Endothelial cell of umbilical vein (primary cell): ENCODE results near the gene NUDT5. TPM values are rescaled to one million over a fixed set of nuclear protein-coding genes. Genes with fewer than 3 reads are reported as not detected.

Experiments used
- BruUV-seq: library from RNA; stranded (reverse); fragments of 400-500 nt; replicated peaks from 2 replicates; lab custom pipeline; 2021; lab: Mats Ljungman, UMichigan
- CTCF ChIA-PET: fragments of 300-600, 350-600 bp; sonication (Branson Sonifier 250); formaldehyde crosslinking; loops from one replicate; lab custom pipeline; 2021; ENCODE audit warnings: antibody characterized with exemption, inconsistent platforms; lab: Charles Lee
- POLR2A ChIA-PET: fragments of 300-600, 350-600 bp; sonication (Branson Sonifier 250); formaldehyde crosslinking; loops from one replicate; lab custom pipeline; 2021; ENCODE audit warnings: antibody characterized with exemption, inconsistent platforms; lab: Charles Lee
- DNase-seq: peaks from one replicate; pipeline ENCODE4 v3.0.0-alpha.2; 2011; ENCODE audit warnings: low read depth, low spot score
- FAIRE-seq: peaks from 2 replicates; lab custom pipeline; 2011; peaks lifted over from hg19 to GRCh38; lab: Jason Lieb, UNC
- H2AFZ ChIP-seq: 2 replicates; pipeline ENCODE4 v1.6.0; 2012; ENCODE audit warnings: low read depth, low read length, control low read depth, inconsistent platforms
- H3K27ac ChIP-seq: 2 replicates; pipeline ENCODE4 v1.5.1; 2011; ENCODE audit warnings: low read depth, mild to moderate bottlenecking, control low read depth, low read length, moderate library complexity; ENCODE audit not compliant: insufficient read depth
- H3K27me3 ChIP-seq, 2 experiments: 2 replicates each; pipeline versions ENCODE4 v1.6.0 to v1.6.1; 2011; ENCODE audit warnings: low read length in 2 of 2, mixed read lengths in 1 of 2; ENCODE audit not compliant: control insufficient read depth in 2 of 2, insufficient read depth in 2 of 2
- H3K36me3 ChIP-seq, 2 experiments: 2 replicates in 1 of 2; 3 replicates in 1 of 2; pipeline ENCODE4 v1.5.1; 2011; ENCODE audit warnings: low read length in 2 of 2, mild to moderate bottlenecking in 1 of 2, moderate library complexity in 1 of 2; ENCODE audit not compliant: control insufficient read depth in 2 of 2, insufficient read depth in 2 of 2; ENCODE audit errors: extremely low read depth in 1 of 2
- H3K4me1 ChIP-seq: 3 replicates; pipeline ENCODE4 v1.5.1; 2011; ENCODE audit warnings: mild to moderate bottlenecking, low read length; ENCODE audit not compliant: control insufficient read depth, insufficient read depth; ENCODE audit errors: extremely low read depth
- H3K4me2 ChIP-seq: 2 replicates; pipeline ENCODE4 v1.6.1; 2011; ENCODE audit warnings: low read length, control low read depth, mixed read lengths; ENCODE audit not compliant: insufficient read depth
- H3K4me3 ChIP-seq, 3 experiments: fragments of 200-600 bp in 1 of 3; sonication (generic), shearing (Covaris generic) in 1 of 3; replicated peaks in 1 of 3; 2 replicates each; pipeline ENCODE4 v1.5.1; 2011 to 2016; ENCODE audit warnings: control low read depth in 3 of 3, low read length in 3 of 3, mild to moderate bottlenecking in 2 of 3, inconsistent platforms in 1 of 3, low read depth in 1 of 3, moderate library complexity in 1 of 3; ENCODE audit not compliant: insufficient read depth in 1 of 3
- H3K79me2 ChIP-seq: 2 replicates; pipeline ENCODE4 v1.6.0; 2012; ENCODE audit warnings: low read length, inconsistent platforms; ENCODE audit not compliant: control insufficient read depth, insufficient read depth
- H3K9ac ChIP-seq: replicated peaks from 2 replicates; pipeline ENCODE3; 2011; ENCODE audit warnings: low read length, control low read depth; ENCODE audit not compliant: insufficient read depth; ENCODE audit errors: extremely low read depth
- H3K9me1 ChIP-seq: replicated peaks from 3 replicates; pipeline ENCODE4 v1.6.0; 2011; ENCODE audit warnings: mild to moderate bottlenecking, low read length; ENCODE audit not compliant: control insufficient read depth, insufficient read depth; ENCODE audit errors: extremely low read depth
- H3K9me3 ChIP-seq: replicated peaks from 2 replicates; pipeline ENCODE4 v1.5.1; 2012; ENCODE audit warnings: low read length, inconsistent platforms; ENCODE audit not compliant: control insufficient read depth, insufficient read depth
- H4K20me1 ChIP-seq: replicated peaks from 2 replicates; pipeline ENCODE3; 2011; ENCODE audit warnings: mild to moderate bottlenecking, low read length; ENCODE audit not compliant: control insufficient read depth, insufficient read depth; ENCODE audit errors: extremely low read depth
- EZH2 ChIP-seq: IDR thresholded peaks from 2 replicates; pipeline ENCODE4 v1.6.1; 2012; ENCODE audit warnings: borderline replicate concordance, low read depth, mild to moderate bottlenecking, moderate library complexity, low read length, inconsistent platforms; ENCODE audit not compliant: severe bottlenecking
- FOS ChIP-seq: IDR thresholded peaks from 2 replicates; pipeline ENCODE4 v1.6.1; 2011; ENCODE audit warnings: mild to moderate bottlenecking, low read length, moderate library complexity, borderline replicate concordance; ENCODE audit not compliant: insufficient read depth
- GATA2 ChIP-seq: IDR thresholded peaks from 2 replicates; pipeline ENCODE4 v1.7.0; 2011; ENCODE audit warnings: low read depth, mild to moderate bottlenecking, moderate library complexity, mixed read lengths, low read length; ENCODE audit not compliant: insufficient read length, insufficient read depth
- JUN ChIP-seq: IDR thresholded peaks from 2 replicates; pipeline ENCODE4 v1.6.1; 2011; ENCODE audit warnings: borderline replicate concordance, low read depth; ENCODE audit not compliant: insufficient read length, insufficient read depth
- MYC ChIP-seq: IDR thresholded peaks from one replicate; pipeline ENCODE4 v1.6.1; 2011; ENCODE audit warnings: mild to moderate bottlenecking, low read depth, low read length
- POLR2A ChIP-seq: IDR thresholded peaks from 2 replicates; pipeline ENCODE4 v1.6.1; 2012; ENCODE audit warnings: low read depth, mild to moderate bottlenecking, control low read depth, low read length
- POLR2AphosphoS5 ChIP-seq: IDR thresholded peaks from 2 replicates; pipeline ENCODE4 v1.6.1; 2012; ENCODE audit warnings: low read depth, mild to moderate bottlenecking, control low read depth, low read length, moderate library complexity; ENCODE audit not compliant: insufficient read depth
- dilution Hi-C: fragments of 300-500 bp; cut with MboI; formaldehyde crosslinking; loops from one replicate; pipeline ENCODE4 v1.15.0; 2019; ENCODE audit warnings: low sequenced_read_pairs; ENCODE audit not compliant: extremely low pct_ligation_motif_present
- intact Hi-C: fragments of 100-400 bp; cut with micrococcal nuclease; formaldehyde crosslinking; loops from one replicate; pipeline ENCODE4 v1.10.0; 2022
- polyA plus RNA-seq, 4 experiments: library from polyadenylated mRNA; depleted of rRNA in 3 of 4; stranded (reverse) in 3 of 4; unstranded in 1 of 4; fragments of >200 nt; gene quantifications; 2 replicates each; pipeline versions ENCODE4 v1.2.1 to v1.2.3, GENCODE V29; 2011 to 2012; ENCODE audit warnings: missing spikeins in 1 of 4
- total RNA-seq: library from RNA; stranded (reverse); gene quantifications from 2 replicates; pipeline ENCODE4 v1.2.3, GENCODE V29; 2021
- TF ChIP-seq, protein P1 (sequence below): IDR thresholded peaks from 2 replicates; pipeline ENCODE4 v1.6.1; 2011; ENCODE audit not compliant: insufficient read depth, insufficient read length
- TF ChIP-seq, protein P2 (sequence below), 2 donors: IDR thresholded peaks; 1 replicate in 1 of 2; 2 replicates in 1 of 2; pipeline ENCODE4 v1.5.1; 2011; ENCODE audit warnings: low read length in 2 of 2, mild to moderate bottlenecking in 2 of 2, moderate library complexity in 2 of 2, control low read depth in 1 of 2, inconsistent platforms in 1 of 2, low read depth in 1 of 2; ENCODE audit not compliant: insufficient read depth in 1 of 2; ENCODE audit errors: extremely low read depth in 1 of 2

Gene NUDT5
- total and polyA plus RNA-seq, 2 donors (not counting 3 experiments of a cell fraction or from before 2014, with no cell fraction given), result 81.8 to 87.8 TPM

GRCh38 chr10:12225444-12225843, 29.8 kb upstream of the NUDT5 start:
- intact Hi-C loops, result no loop called here
- Histone ChIP-seq H4K20me1 (no peaks in the 10 kb centered on the region), H3K27me3 (no peaks in the 10 kb centered on the region), H3K9me3 (no peaks in the 10 kb centered on the region), H2AFZ (no peak overlapping the region), H3K4me2 (no peak overlapping the region), H3K4me1 (no peaks in the 10 kb centered on the region), H3K9ac (no peak overlapping the region), H3K27ac (no peak overlapping the region), H3K4me3 (no peak overlapping the region), H3K36me3 (peaks cover 0 to 3% of the 10 kb centered on the region in 2 experiments), H3K9me1 (no peaks in the 10 kb centered on the region), H3K79me2 (peaks cover 7% of the 10 kb centered on the region)
- POLR2A ChIA-PET, result no interaction called here
- FAIRE-seq (no peak), DNase-seq (no peak)
- CTCF ChIA-PET, result no interaction called here
- TF ChIP-seq, protein P1, sequence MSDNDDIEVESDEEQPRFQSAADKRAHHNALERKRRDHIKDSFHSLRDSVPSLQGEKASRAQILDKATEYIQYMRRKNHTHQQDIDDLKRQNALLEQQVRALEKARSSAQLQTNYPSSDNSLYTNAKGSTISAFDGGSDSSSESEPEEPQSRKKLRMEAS, result no peak
- TF ChIP-seq JUN (no peak), POLR2A (no peak), EZH2 (no peak), MYC (no peak), GATA2 (no peak)
- dilution Hi-C loops, result no loop called here
- BruUV-seq, result no TSS peak

DNA sequence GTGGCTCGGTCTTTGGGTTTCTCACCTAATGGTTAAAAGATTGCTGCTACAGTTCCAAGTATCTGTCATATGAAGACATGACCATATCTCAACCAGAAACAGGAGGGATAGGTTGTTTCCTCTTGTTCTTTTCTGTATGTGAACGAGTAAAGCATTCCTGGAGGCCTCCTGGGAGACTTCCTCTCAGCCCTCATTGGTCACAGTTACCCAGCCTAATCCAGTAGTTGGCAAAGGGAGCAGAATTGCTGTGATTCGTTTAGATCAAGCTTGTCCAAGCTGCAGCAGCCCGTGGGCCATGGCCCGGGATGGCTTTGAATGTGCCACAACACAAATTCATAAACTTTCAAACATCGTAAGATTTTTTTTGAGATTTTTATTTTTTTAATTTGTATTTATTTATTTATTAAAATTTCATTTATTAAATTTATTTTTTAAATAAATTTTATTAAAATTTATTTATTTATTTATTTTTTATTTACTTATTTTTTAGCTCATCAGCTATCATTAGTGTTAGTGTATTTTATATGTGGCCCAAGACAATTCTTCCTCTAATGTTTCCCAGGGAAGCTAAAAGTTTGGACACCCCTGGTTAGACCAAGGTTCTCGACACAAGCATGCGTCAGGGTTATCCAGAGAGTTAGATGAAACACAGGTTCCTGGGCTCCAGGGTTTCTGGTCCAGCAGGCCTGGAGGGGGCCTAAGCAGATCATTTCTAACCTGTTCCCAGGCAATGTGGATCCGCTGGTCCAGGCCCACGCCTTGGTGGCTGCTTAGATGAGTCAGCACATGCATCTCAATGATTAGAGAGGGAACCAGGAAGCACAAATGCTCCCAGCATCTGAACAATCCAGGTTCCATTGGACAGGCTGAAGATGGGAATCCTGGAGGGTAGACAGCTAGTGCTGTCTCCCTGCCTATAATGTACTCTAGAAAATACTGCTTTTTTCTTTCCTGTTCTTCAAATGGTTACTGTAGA, 25.9 kb upstream of the NUDT5 start:
- Histone ChIP-seq H3K79me2 (peaks cover 9% of the 10 kb centered on the region), H3K9ac (no peak overlapping the region), H2AFZ (no peak overlapping the region), H4K20me1 (no peaks in the 10 kb centered on the region), H3K9me1 (no peaks in the 10 kb centered on the region), H3K27ac (peak overlapping the region; percentile 32), H3K4me1 (no peaks in the 10 kb centered on the region), H3K27me3 (no peaks in the 10 kb centered on the region), H3K4me3 (no peak overlapping the region), H3K4me2 (no peak overlapping the region), H3K9me3 (no peaks in the 10 kb centered on the region), H3K36me3 (peaks cover 4 to 7% of the 10 kb centered on the region in 2 experiments)
- intact Hi-C loops, result no loop called here
- ChIA-PET POLR2A (no interaction called here), CTCF (no interaction called here)
- dilution Hi-C loops, result no loop called here
- DNase-seq (no peak), FAIRE-seq (no peak)
- TF ChIP-seq POLR2A (no peak), MYC (no peak), FOS (no peak), GATA2 (no peak), POLR2AphosphoS5 (no peak), EZH2 (no peak), JUN (no peak)
- TF ChIP-seq, protein P1, result no peak
- TF ChIP-seq, protein P2, sequence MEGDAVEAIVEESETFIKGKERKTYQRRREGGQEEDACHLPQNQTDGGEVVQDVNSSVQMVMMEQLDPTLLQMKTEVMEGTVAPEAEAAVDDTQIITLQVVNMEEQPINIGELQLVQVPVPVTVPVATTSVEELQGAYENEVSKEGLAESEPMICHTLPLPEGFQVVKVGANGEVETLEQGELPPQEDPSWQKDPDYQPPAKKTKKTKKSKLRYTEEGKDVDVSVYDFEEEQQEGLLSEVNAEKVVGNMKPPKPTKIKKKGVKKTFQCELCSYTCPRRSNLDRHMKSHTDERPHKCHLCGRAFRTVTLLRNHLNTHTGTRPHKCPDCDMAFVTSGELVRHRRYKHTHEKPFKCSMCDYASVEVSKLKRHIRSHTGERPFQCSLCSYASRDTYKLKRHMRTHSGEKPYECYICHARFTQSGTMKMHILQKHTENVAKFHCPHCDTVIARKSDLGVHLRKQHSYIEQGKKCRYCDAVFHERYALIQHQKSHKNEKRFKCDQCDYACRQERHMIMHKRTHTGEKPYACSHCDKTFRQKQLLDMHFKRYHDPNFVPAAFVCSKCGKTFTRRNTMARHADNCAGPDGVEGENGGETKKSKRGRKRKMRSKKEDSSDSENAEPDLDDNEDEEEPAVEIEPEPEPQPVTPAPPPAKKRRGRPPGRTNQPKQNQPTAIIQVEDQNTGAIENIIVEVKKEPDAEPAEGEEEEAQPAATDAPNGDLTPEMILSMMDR (IDR thresholded peaks at IDR 0.05; ENCODE audit: extremely low read depth in 1 of 2, insufficient read depth in 1 of 2, low read depth in 1 of 2, low read length in 2 of 2), result no peak
- no TSS peak for BruUV-seq
